IPS-18c (cell line): ENCODE measurements around the gene TLR8.

ENCODE experiments used
- H3K4me3 ChIP-seq: 2 replicates; pipeline ENCODE4 v1.7.0; 2013; ENCODE audit warnings: low read depth, mild to moderate bottlenecking, low read length, moderate library complexity; ENCODE audit not compliant: insufficient read depth
- H3K9me3 ChIP-seq: one replicate; pipeline ENCODE4 v1.6.1; 2013; ENCODE audit warnings: mild to moderate bottlenecking, low read length, moderate library complexity; ENCODE audit not compliant: control insufficient read depth, insufficient read depth

The TLR8 gene

DNA sequence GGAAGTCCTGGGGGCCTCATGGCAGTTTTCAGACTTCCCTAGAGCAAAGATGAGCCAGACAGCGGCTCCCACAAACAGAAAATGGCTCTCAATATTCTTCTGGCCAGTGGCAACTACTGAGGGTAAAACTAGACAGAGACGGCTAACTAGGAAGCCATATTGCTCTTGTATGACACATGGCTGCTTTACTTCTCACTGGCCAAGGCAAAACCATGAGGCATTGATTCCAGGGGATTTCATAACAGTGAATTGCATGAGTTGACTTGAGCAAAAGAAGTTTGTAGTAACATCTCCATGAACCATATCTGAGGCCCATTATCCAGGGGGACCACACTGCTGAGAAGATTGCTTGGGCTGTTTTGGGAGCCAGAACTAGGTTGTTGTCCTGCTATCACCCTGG is 13.7 kb upstream of the TLR8 start:
- no peak overlapping the region for H3K4me3 ChIP-seq
- H3K9me3 ChIP-seq: peaks cover 3% of the 10 kb centered on the region

DNA sequence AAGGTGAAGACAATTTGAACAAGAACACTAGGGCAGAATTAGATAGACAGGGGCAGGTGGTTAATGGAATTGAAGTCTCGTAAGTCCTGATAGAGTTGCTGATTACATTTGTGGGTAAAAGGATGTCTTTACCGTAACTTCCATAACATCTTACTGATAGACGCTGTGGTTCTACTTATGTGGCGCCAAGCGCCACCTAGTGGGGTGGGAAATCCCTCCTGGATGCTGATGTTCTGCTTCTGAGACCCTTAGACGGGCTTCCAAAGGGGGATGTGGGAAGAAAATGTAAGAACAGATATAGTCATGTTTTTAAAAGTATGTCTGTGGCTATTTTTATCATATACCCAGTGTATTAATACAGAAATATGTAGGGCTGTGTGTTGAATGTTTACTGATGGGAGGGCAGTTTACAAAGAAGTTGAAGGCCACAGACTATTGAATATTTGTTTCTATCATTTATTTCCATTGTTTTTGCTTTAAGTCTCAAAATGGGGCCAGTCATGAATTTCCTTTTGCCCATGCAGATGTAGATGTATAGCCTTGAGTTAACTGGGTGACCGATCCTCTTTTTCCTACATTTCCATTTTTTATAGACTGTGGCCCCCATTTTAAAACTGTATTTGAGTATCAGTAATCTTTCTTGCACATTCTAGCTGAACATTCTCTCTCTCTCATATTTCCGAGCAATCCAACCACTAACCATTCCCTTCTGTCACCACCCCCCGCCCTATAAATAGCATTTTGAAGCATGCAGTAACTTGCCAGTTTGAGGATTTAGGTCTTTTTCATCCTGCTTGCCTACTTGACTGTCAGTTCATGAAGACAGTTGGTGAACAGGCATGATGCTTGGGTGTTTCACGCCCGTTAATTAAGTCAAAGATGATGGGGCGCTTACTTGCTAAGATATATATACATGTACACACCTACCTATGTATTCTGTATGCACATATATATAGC is 12.1 kb upstream of the TLR8 start:
- Histone ChIP-seq H3K4me3 (no peak overlapping the region), H3K9me3 (peaks cover 3% of the 10 kb centered on the region)

- Histone ChIP-seq H3K9me3 (peaks cover 3% of the 10 kb centered on the region), H3K4me3 (no peak overlapping the region)
These were observed 10.6 kb upstream of the TLR8 start for GRCh38 chrX:12895866-12896265.

DNA sequence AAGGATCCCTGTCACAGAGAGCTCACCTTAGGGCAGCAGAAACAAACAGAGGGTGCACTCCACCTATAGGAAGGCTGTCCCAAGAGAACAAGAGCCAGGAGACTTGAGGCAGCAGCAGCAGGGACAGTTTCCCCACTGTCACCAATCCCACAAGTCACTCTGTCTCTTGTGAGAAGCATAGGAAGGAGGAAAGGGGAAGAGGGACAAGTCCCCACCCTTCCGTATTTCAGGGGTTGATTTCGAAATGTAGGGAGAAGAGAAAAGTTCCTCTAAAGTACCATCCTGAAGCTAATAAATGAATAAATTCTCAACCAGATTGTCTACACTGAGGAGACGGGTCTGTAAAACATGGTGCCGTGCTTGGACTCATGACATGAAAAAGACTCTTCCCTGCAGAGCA is 9.5 kb upstream of the TLR8 start:
- H3K4me3 ChIP-seq: no peak overlapping the region
- H3K9me3 ChIP-seq: peaks cover 3% of the 10 kb centered on the region

DNA sequence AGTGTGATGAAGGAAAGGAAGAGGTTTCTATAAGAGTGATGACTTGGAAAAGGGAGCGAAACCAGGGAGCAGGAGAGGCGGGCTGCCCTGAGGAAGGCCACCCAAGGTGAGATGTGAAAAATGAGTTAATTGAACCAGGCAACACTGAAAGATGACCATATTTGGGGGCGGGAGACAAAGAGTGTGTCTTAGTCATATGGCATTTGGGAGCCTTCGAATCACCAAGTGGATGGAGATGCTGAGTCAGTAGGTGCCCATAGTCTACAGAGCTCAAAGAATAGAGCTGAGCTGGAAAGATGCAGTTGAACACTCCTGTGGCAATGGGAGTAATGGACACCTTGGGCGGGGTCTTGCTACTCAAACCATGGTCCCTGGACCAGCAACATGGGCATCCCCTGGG is 8.3 kb upstream of the TLR8 start:
- Histone ChIP-seq H3K4me3 (no peak overlapping the region), H3K9me3 (peaks cover 3% of the 10 kb centered on the region)

- no peak overlapping the region for H3K4me3 ChIP-seq
- H3K9me3 ChIP-seq: peaks cover 3% of the 10 kb centered on the region
These were observed 6.9 kb upstream of the TLR8 start for GRCh38 chrX:12899506-12899905.

DNA sequence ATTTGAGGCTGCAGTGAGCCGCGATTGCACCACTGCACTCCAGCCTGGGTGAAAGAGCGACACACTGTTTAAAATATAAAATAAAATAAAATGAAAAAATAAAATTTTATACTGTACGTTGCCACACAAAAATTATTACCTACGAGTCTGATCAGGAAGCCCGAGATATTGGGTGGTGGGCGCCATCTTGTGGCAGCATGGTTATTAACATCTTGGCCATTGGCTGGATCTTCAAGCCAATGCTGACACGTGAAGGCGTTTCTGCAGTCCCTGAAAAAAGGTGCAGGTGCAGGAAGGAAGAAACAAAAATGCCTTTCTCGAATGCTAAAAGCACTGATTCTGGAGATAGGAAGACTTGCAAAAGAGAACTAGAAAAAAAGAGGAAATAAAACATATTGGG is 4.9 kb upstream of the TLR8 start:
- H3K9me3 ChIP-seq: peaks cover 3% of the 10 kb centered on the region
- H3K4me3 ChIP-seq: no peak overlapping the region

DNA sequence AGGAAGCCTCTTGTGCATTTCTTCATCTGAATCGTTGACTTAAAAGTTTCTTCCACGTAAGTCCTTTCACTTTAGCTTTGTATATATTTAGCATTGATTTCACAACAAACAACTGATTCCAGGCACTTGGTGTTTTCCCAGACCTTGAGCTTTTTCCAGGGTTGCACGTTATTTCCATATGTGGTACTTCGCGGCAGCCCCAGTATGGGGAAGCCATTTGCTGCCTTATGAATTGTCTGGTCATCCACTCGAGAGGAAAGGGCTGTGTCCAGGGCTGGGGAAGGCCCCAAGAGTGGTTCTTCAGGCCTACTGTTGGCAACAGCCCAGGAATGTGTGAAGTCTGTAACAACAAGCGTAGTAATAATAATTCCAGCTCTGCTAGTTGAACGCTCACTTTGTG is 2.8 kb upstream of the TLR8 start:
- Histone ChIP-seq H3K4me3 (no peak overlapping the region), H3K9me3 (no peaks in the 10 kb centered on the region)

- Histone ChIP-seq H3K4me3 (no peak overlapping the region), H3K9me3 (peaks cover 2% of the 10 kb centered on the region)
These were observed 4.2 kb downstream of the TLR8 start for GRCh38 chrX:12910423-12911121.

- no peak overlapping the region for H3K4me3 ChIP-seq
- H3K9me3 ChIP-seq: peaks cover 2% of the 10 kb centered on the region
These were observed 4.7 kb downstream of the TLR8 start for GRCh38 chrX:12911122-12911470.

DNA sequence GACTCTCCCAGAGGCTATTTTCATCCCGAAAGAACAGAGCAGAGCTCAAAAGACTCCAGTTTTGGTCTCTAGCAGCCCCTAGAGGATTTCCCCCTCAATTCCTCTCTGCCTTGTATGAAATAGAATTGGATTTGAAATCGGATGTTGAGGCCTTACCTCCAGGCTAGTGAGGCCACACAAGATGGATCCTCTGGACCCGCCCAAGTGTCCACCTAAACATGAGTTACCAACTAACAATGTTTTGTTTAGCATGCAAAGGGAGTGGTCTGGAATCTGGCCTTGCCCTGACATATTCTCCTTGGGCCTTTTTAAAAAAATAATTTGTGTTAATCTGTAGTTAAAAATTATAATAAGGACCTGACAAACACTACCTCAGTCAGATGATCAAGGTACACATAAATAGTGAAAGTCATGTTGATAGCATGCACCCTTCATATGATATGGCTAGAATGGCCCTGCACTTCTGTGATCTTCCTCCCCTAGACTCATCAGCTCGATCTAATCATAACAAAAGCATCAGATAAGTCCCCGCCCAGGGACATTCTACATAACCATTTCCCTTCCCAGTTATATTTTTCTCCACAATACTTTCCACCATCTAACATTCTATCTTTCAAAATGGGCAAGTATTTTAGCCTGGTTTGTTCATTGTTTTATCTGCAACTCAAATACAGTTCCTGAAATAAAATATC is 6.5 kb downstream of the TLR8 start:
- no peak overlapping the region for H3K4me3 ChIP-seq
- peaks cover 2% of the 10 kb centered on the region for H3K9me3 ChIP-seq

DNA sequence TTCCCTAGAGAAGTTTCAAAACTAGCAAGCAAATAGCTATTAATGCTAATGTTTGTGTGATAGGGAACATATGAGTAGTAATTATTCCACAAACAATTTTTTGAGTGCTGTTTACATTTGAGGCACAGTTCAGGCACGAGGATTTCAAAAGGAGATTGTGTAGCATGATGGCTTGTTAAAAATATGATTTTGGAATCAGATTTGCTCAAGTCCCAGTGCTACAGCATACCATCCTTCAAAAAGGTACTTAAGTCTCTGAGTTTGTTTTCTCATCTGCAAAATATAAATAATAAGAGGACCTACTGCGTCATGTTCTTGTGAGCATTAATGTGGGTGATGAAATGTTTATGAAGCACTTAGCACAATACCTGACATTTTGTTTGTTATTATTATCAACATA is 11.3 kb downstream of the TLR8 start:
- Histone ChIP-seq H3K9me3 (no peaks in the 10 kb centered on the region), H3K4me3 (no peak overlapping the region)

GRCh38 chrX:12919051-12919450 is 12.6 kb downstream of the TLR8 start:
- no peaks in the 10 kb centered on the region for H3K9me3 ChIP-seq

GRCh38 chrX:12919620-12920019 is 13.2 kb downstream of the TLR8 start:
- H3K9me3 ChIP-seq: no peaks in the 10 kb centered on the region
- no peak overlapping the region for H3K4me3 ChIP-seq

More at GRCh38 chrX:12919051-12919450, 12.6 kb downstream of the TLR8 start:
- no peak overlapping the region for H3K4me3 ChIP-seq

- Histone ChIP-seq H3K9me3 (no peaks in the 10 kb centered on the region), H3K4me3 (no peak overlapping the region)
These were observed 14.6 kb downstream of the TLR8 start for GRCh38 chrX:12920990-12921389.

DNA sequence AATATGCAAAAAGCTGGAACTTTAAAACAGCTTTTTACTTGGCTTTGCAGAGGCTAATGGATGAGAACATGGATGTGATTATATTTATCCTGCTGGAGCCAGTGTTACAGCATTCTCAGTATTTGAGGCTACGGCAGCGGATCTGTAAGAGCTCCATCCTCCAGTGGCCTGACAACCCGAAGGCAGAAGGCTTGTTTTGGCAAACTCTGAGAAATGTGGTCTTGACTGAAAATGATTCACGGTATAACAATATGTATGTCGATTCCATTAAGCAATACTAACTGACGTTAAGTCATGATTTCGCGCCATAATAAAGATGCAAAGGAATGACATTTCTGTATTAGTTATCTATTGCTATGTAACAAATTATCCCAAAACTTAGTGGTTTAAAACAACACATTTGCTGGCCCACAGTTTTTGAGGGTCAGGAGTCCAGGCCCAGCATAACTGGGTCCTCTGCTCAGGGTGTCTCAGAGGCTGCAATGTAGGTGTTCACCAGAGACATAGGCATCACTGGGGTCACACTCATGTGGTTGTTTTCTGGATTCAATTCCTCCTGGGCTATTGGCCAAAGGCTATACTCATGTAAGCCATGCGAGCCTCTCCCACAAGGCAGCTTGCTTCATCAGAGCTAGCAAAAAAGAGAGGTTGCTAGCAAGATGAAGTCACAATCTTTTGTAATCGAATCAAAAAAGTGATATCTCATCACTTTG is 15.6 kb downstream of the TLR8 start:
- Histone ChIP-seq H3K9me3 (no peaks in the 10 kb centered on the region), H3K4me3 (no peak overlapping the region)

- no peak overlapping the region for H3K4me3 ChIP-seq
- no peaks in the 10 kb centered on the region for H3K9me3 ChIP-seq
These were observed 16.1 kb downstream of the TLR8 start for GRCh38 chrX:12922599-12922919.
